Activated CD4-positive, CD25-positive, alpha-beta regulatory T cell (primary cell): ENCODE measurements around the gene ZSCAN12.
"Not testable (repeated sequence)": the region's sequence is repeated elsewhere in the genome, so short reads cannot be mapped to it uniquely, and the experiment has no call there.

Experiments
- DNase-seq, 4 experiments: peaks; one replicate each; lab custom pipeline; 2025; lab: John Stamatoyannopoulos, UW

ZSCAN12 gene

DNA sequence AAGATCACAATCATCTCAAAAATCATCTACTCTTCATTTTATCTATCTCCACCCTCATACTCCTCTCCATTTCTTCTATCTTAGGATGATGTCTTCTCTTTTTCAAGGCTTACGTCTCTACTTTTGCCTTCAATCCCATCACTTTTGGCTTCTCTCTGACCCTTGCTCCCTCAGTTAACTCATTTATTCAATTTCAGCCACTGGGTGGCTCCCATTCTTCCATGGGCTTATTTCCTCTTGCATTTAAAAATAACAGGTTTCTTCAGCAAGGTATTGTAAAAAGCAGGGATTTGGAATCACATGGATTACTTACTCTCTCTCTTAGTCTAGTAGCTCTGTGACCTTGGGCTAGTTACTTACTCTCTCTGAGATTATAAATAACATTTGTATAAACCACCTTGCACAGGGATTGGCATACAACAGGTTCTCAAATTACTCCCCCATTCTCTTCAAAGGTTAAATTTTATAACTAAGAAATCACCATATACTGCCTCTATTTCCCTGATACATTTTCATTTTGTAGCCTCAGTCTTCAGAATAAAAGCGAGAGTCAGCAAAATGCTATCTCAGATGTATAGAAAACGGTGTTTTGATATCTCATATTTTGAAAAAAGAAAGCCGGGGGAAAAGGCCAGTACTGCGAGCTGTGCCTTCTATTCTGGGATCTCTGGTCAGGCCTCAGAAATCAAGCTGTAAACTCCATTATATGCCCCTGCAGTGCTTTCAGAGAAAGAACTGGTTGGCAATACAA is 5.5 kb downstream of the ZSCAN12 start:
- no peak for DNase-seq

GRCh38 chr6:28390688-28391087 is 8.9 kb downstream of the ZSCAN12 start:
- no peak for DNase-seq

GRCh38 chr6:28384143-28384533 is 15.4 kb downstream of the ZSCAN12 start:
- DNase-seq = no peak

- DNase-seq = peak in 2 of 4 experiments; percentile 4 to 20
Observed at GRCh38 chr6:28383235-28384142, 16.1 kb downstream of the ZSCAN12 start.

DNA sequence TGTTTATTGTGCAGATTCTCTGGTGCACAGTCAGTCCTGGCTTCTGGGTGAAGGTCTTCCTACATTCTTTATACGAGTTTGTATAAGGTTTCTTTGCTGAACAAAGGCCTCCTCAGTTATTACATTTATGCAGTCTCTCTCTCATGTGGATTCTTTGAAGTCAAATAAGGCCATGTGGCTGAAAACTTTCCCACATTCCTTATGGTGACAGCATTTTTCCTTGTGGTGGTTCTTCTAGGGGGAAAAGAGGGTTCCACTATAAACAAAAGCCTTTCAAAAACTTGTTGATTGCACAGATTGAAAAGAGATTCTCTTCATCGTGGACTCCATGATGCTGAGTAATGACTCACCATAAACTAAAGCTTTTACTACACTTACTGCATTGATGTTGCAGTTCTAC is 19.2 kb downstream of the ZSCAN12 start:
- DNase-seq = no peak

- no peak for DNase-seq
Observed at GRCh38 chr6:28378644-28379043, 20.9 kb downstream of the ZSCAN12 start.

DNA sequence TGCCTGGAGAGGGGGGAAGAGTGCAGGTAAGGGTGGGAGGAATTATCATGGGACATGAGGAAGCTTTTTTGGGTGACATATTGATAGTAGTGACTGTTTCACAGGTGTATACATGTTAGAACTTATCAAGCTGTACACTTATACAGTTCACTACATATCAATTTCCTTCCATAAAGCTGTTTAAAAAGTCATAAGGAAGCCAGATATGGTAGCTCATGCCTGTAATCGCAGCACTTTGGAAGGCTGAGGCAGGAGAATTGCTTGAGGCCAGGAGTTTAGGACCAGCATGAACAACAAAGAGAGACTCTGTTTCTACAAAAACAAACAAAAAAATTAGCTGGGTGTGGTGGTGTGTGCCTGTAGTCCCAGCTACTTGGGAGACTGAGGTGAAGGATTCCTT is 21.7 kb downstream of the ZSCAN12 start:
- DNase-seq = no peak

GRCh38 chr6:28373925-28374324 is 25.6 kb downstream of the ZSCAN12 start:
- no peak for DNase-seq

DNA sequence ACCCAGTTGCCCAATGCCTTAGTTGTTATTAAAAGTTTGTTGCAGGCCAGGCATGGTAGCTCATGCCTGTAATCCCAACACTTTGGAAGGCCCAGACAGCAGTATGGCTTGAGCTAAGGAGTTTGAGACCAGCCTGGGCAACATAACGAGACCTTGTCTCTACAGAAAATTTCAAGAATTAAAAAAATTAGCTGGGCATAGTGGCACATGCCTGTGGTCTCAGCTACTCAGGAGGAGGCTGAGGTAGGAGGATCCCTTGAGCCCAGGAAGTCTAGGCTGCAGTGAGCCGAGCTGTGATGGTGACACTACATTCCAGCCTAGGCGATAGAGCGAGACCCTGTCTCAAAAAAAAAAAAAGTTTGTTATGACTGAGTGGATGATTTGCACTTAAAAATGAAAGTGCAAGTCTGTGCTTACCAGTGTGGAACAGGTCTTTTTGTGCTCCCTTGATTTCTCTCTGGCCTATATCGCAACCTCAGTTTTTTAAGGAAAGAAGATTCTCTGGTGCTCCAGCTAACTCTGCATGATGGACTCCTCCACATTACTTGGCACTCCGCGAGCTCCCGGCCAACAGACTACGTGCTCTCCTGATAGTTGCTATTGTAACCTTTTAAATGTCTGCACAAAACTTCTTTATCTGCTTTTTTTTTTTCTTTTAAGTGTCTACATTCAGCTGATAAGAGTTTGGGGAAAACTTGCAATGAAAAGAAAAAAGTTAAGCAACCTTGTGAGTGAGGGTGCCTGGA is 27.7 kb downstream of the ZSCAN12 start:
- DNase-seq = no peak

- DNase-seq = no peak
Observed at GRCh38 chr6:28371280-28371679, 28.3 kb downstream of the ZSCAN12 start.

GRCh38 chr6:28370440-28370839 is 29.1 kb downstream of the ZSCAN12 start:
- no peak for DNase-seq

DNA sequence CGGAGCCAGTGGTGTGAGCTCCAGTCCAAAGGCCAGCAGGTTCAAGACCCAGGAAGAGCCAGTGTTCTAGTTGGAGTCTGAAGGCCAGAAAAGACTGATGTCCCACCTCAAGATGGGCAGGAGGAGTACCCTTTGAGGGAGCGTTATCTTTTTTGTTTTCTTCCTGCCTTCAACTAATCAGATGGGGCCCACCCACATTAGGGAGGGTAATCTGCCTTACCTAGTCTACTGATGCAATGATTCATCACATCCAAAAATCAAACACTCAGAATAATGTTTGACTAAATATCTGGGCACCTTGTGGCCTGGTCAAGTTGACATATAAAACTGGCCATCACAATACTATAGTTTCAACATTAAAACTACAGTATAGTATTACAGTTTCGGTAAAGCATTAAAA is 30.1 kb downstream of the ZSCAN12 start:
- no peak for DNase-seq

DNA sequence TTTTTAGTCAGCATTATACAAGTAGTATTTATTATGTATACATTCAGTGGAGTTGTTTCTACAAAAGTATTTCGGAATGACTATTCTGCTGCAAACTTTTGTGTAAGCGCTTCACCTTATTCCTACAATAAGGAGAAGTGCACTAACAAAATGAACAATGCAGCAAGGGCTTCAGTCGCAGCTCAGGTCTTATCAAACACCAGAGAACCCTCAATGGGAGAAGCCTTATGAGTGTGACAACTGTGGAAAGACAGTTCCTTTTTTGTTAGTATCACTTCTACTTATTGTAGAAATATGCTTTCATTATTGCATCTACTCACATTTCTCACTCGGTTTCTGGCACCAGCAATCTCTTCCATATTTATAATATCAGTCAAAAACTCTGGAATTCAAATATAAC is 31.0 kb downstream of the ZSCAN12 start:
- DNase-seq = no peak

- not testable (repeated sequence) for DNase-seq
Observed at GRCh38 chr6:28365590-28365989, 34.0 kb downstream of the ZSCAN12 start.

DNA sequence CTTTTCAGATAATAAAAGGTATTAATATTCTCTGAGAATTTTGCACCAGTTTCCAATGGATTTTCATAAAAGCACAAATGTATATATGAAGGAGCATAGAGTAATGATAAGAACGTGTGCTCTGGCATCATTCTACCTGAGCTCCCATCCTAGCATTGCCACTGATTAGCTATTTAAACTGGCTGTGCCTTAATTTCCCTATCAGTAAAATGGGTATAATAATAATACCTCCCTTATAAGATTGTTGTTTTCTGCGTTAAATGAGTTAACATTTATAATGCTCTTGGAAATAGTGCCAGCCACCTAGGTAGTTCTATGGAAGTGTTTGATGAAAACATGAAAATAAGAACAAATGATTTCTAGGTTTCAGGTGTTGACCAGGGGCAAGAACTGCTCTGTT is 38.6 kb downstream of the ZSCAN12 start:
- DNase-seq = no peak

- DNase-seq = not testable (repeated sequence)
Observed at GRCh38 chr6:28359562-28359961, 40.0 kb downstream of the ZSCAN12 start.

GRCh38 chr6:28357036-28357435 is 42.5 kb downstream of the ZSCAN12 start:
- DNase-seq = no peak

DNA sequence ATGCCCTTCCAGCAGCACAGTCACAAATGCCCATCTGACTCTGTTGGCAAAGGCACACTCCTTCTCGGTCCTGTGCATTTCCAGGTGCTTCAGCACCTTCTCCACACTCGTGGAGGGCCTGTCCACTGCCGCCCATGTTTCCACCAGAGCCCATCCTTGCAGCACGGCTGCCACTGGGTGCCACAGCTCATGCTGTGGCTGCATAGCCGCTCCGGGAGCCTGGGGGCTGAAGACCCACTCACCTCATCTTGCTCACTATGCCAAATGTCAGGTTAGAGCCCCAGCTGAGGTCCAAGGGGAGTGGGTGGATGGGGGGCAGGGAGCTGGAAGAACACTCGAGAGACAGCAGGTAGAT is 42.9 kb downstream of the ZSCAN12 start:
- no peak for DNase-seq

GRCh38 chr6:28355743-28356665 is 43.5 kb downstream of the ZSCAN12 start:
- DNase-seq = peak; percentile 11 to 25 (median 21)

- no peak for DNase-seq
Observed at GRCh38 chr6:28354688-28355554, 44.6 kb downstream of the ZSCAN12 start.
